GM10847 (cell line): ENCODE data around the gene SAP30L.

Experiments used
- POLR2A ChIP-seq: IDR thresholded peaks from 2 replicates; pipeline ENCODE4 v1.6.1; 2011; ENCODE audit not compliant: insufficient read length; ENCODE audit errors: extremely low read depth

Gene SAP30L

GRCh38 chr5:154501566-154501965 lies 55.8 kb downstream of the SAP30L start:
- no peak for TF ChIP-seq POLR2A

GRCh38 chr5:154502180-154502579 lies 56.4 kb downstream of the SAP30L start:
- TF ChIP-seq POLR2A = no peak

- no peak for TF ChIP-seq POLR2A
Measured at GRCh38 chr5:154503698-154504039, 57.9 kb downstream of the SAP30L start.

GRCh38 chr5:154505567-154505966 lies 59.8 kb downstream of the SAP30L start:
- no peak for TF ChIP-seq POLR2A

- no peak for TF ChIP-seq POLR2A
Measured at GRCh38 chr5:154506049-154506715, 60.4 kb downstream of the SAP30L start.

- no peak for TF ChIP-seq POLR2A
Measured at GRCh38 chr5:154506716-154507080, 60.9 kb downstream of the SAP30L start.

GRCh38 chr5:154508114-154508513 lies 62.3 kb downstream of the SAP30L start:
- no peak for TF ChIP-seq POLR2A

GRCh38 chr5:154509784-154510555 lies 64.2 kb downstream of the SAP30L start:
- TF ChIP-seq POLR2A = no peak
